Measurements from ENCODE around the gene FCMR. TPM values are rescaled to one million over a fixed set of nuclear protein-coding genes. Genes with fewer than 3 reads are reported as not detected.

The FCMR gene
- total and polyA plus RNA-seq, 2 experiments from 2014 or later = 0.84 TPM; not detected in 1

DNA sequence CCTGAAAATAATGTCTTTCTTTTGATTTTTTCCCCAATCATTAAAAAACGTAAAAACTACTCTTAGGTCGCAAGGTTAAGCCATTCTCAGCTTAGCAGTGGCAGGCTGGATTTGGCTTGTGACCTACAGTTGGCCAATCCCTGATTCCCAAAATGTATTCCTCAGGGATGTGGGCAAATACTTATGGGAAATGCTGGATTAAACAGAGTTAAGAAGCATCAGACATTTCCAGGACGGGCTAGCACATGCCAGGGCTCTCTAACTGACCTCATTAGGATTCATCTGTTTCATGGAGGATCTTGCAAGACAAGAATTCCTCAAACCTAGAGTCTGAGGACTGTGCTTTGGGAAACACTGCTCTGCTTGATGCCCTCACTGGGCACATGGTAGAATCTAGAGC, 25.5 kb downstream of the FCMR start:
- DNase-seq (ENCODE audit: low spot score) (no peak), ATAC-seq (no peak)
- H3F3A ChIP-seq (replicated peaks; ENCODE audit: low read depth) = no peaks in the 10 kb centered on the region
- H4K20me1 ChIP-seq (replicated peaks; ENCODE audit: insufficient read depth) = no peaks in the 10 kb centered on the region
- Mint-ChIP-seq H3K9me3 (no peaks in the 10 kb centered on the region), H3K27me3 (ENCODE audit: insufficient read depth, low read depth, poor library complexity) (peaks cover 7% of the 10 kb centered on the region), H3K36me3 (ENCODE audit: low read depth) (no peaks in the 10 kb centered on the region), H3K27ac (no peak overlapping the region), H3K4me1 (peaks cover 7% of the 10 kb centered on the region), H3K4me3 (no peak overlapping the region)
- H2AFZ ChIP-seq = 0 out of 2 replicates have a peak overlapping the region, but pooled peaks have one; percentile 43
- H3K27me3 ChIP-seq (ENCODE audit: insufficient read depth) = no peaks in the 10 kb centered on the region
- no peaks in the 10 kb centered on the region; the same call in 1 of the 2 replicates for H3K36me3 ChIP-seq (ENCODE audit: insufficient read depth)
- no peak overlapping the region for H3K4me3 ChIP-seq
- H3K9me2 ChIP-seq (ENCODE audit: insufficient read depth) = 0 out of 2 replicates have a peak, but pooled peaks cover 10% of the 10 kb centered on the region
- H3K4me1 ChIP-seq (ENCODE audit: insufficient read depth) = peaks cover 1% of the 10 kb centered on the region; the same call in 1 of the 2 replicates
- H3K27ac ChIP-seq (ENCODE audit: low read depth) = no peak overlapping the region
- no peaks in the 10 kb centered on the region for H3K79me2 ChIP-seq (replicated peaks; ENCODE audit: insufficient read depth)
- H3K4me2 ChIP-seq = no peak overlapping the region
- no peak for TF ChIP-seq CREB1 (CRISPR knock-in tag; IDR thresholded peaks at IDR 0.05; ENCODE audit: low read depth)
- TF ChIP-seq ZNF462 (CRISPR knock-in tag; IDR thresholded peaks at IDR 0.05) = no peak

- H3K9me3 Mint-ChIP-seq = no peaks in the 10 kb centered on the region
- no peak overlapping the region for H3K4me3 Mint-ChIP-seq
- H3K27me3 Mint-ChIP-seq (ENCODE audit: insufficient read depth, low read depth, poor library complexity) = peaks cover 7% of the 10 kb centered on the region
- H3F3A ChIP-seq (replicated peaks; ENCODE audit: low read depth) = no peaks in the 10 kb centered on the region
- no peak overlapping the region for H3K4me3 ChIP-seq
- H3K9me2 ChIP-seq (ENCODE audit: insufficient read depth) = 0 out of 2 replicates have a peak, but pooled peaks cover 10% of the 10 kb centered on the region
- H3K4me1 ChIP-seq (ENCODE audit: insufficient read depth) = peaks cover 5% of the 10 kb centered on the region
- no peak overlapping the region for H3K27ac ChIP-seq (ENCODE audit: low read depth)
- no peaks in the 10 kb centered on the region for H3K27me3 ChIP-seq (ENCODE audit: insufficient read depth)
- ATAC-seq = no peak
- H3K27ac Mint-ChIP-seq = no peak overlapping the region
- no peak for DNase-seq (ENCODE audit: low spot score)
- H3K36me3 Mint-ChIP-seq (ENCODE audit: low read depth) = no peaks in the 10 kb centered on the region
- 0 out of 2 replicates have a peak overlapping the region, but pooled peaks have one; percentile 43 for H2AFZ ChIP-seq
- no peak overlapping the region for H3K4me2 ChIP-seq
- no peaks in the 10 kb centered on the region for H3K79me2 ChIP-seq (replicated peaks; ENCODE audit: insufficient read depth)
- no peaks in the 10 kb centered on the region for H4K20me1 ChIP-seq (replicated peaks; ENCODE audit: insufficient read depth)
- H3K36me3 ChIP-seq (ENCODE audit: insufficient read depth) = no peaks in the 10 kb centered on the region; the same call in 1 of the 2 replicates
- H3K4me1 Mint-ChIP-seq = peaks cover 10% of the 10 kb centered on the region
- no peak for TF ChIP-seq STAT1 (IDR thresholded peaks at IDR 0.05; ENCODE audit: unreplicated experiment)
- TF ChIP-seq, protein P1, sequence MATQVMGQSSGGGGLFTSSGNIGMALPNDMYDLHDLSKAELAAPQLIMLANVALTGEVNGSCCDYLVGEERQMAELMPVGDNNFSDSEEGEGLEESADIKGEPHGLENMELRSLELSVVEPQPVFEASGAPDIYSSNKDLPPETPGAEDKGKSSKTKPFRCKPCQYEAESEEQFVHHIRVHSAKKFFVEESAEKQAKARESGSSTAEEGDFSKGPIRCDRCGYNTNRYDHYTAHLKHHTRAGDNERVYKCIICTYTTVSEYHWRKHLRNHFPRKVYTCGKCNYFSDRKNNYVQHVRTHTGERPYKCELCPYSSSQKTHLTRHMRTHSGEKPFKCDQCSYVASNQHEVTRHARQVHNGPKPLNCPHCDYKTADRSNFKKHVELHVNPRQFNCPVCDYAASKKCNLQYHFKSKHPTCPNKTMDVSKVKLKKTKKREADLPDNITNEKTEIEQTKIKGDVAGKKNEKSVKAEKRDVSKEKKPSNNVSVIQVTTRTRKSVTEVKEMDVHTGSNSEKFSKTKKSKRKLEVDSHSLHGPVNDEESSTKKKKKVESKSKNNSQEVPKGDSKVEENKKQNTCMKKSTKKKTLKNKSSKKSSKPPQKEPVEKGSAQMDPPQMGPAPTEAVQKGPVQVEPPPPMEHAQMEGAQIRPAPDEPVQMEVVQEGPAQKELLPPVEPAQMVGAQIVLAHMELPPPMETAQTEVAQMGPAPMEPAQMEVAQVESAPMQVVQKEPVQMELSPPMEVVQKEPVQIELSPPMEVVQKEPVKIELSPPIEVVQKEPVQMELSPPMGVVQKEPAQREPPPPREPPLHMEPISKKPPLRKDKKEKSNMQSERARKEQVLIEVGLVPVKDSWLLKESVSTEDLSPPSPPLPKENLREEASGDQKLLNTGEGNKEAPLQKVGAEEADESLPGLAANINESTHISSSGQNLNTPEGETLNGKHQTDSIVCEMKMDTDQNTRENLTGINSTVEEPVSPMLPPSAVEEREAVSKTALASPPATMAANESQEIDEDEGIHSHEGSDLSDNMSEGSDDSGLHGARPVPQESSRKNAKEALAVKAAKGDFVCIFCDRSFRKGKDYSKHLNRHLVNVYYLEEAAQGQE (IDR thresholded peaks at IDR 0.05; ENCODE audit: unreplicated experiment) = no peak
- no peak for TF ChIP-seq ZNF114 (CRISPR knock-in tag; IDR thresholded peaks at IDR 0.05)
- no peak for TF ChIP-seq POLR2AphosphoS5 (IDR thresholded peaks at IDR 0.05; ENCODE audit: low read depth)
- no peak for TF ChIP-seq ZNF331 (CRISPR knock-in tag; IDR thresholded peaks at IDR 0.05; ENCODE audit: low read depth)
- TF ChIP-seq EZH2phosphoT487 (IDR thresholded peaks at IDR 0.05; ENCODE audit: unreplicated experiment) = no peak
- TF ChIP-seq CTCF (conservative IDR thresholded peaks at IDR 0.05; ENCODE audit: low read depth in 2 of 2) = no peak
Observed at GRCh38 chr1:206895837-206896242, 25.9 kb downstream of the FCMR start.
